ENCODE data around the gene IFI35. TPM values are rescaled to one million over a fixed set of nuclear protein-coding genes. Genes with fewer than 3 reads are reported as not detected.
A peak's percentile ranks its signal among the peaks of the same experiment; 100 is the strongest.

IFI35 gene
- total and polyA plus RNA-seq, 9 of the 15 experiments (the other 6 are each of a cell fraction or from before 2014, with no cell fraction given), result 4.4 to 13.1 (median 10.2) TPM

DNA sequence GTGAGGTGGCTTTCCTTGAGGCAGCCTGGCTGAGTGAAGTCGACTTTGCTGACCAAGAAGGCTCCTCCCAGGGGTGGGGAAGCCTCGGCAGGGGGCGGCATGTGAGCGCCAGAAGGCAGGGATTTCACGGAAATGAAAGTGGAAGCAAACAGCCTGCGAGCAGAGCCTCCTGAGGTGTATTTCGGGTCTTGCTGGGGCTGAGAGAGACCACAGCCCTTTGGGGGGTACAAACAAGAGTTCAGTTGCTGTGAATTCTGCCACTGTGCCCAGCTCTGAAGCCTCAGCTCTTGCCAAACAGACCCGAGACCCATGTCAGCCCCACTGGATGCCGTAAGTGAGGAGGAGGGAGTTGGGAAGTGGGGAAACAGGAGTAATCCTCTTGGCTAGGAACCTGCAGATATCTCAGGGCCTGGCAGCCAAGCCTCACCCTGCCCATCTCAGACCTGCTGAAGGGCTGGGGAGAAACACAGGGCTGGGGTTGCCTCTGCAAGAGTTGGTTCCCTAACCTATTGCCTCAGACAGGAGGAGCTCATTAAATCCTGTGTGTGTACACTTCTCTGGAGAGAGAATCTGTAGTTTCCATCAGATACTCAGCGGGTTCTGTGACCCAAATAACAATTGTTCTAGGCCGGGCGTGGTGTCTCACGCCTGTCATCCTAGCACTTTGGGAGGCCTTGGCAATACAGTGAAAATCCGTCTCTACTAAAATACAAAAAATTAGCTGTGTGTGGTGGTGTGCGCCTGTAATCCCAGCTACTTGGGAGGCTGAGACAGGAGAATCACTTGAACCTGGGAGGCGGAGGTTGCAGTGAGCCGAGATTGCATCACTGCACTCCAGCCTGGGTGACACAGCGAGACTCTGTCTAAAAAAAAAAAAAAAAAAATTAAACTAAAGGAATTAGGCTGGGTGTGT, at the start of gene IFI35 (continued):
- TF ChIP-seq, protein P1, sequence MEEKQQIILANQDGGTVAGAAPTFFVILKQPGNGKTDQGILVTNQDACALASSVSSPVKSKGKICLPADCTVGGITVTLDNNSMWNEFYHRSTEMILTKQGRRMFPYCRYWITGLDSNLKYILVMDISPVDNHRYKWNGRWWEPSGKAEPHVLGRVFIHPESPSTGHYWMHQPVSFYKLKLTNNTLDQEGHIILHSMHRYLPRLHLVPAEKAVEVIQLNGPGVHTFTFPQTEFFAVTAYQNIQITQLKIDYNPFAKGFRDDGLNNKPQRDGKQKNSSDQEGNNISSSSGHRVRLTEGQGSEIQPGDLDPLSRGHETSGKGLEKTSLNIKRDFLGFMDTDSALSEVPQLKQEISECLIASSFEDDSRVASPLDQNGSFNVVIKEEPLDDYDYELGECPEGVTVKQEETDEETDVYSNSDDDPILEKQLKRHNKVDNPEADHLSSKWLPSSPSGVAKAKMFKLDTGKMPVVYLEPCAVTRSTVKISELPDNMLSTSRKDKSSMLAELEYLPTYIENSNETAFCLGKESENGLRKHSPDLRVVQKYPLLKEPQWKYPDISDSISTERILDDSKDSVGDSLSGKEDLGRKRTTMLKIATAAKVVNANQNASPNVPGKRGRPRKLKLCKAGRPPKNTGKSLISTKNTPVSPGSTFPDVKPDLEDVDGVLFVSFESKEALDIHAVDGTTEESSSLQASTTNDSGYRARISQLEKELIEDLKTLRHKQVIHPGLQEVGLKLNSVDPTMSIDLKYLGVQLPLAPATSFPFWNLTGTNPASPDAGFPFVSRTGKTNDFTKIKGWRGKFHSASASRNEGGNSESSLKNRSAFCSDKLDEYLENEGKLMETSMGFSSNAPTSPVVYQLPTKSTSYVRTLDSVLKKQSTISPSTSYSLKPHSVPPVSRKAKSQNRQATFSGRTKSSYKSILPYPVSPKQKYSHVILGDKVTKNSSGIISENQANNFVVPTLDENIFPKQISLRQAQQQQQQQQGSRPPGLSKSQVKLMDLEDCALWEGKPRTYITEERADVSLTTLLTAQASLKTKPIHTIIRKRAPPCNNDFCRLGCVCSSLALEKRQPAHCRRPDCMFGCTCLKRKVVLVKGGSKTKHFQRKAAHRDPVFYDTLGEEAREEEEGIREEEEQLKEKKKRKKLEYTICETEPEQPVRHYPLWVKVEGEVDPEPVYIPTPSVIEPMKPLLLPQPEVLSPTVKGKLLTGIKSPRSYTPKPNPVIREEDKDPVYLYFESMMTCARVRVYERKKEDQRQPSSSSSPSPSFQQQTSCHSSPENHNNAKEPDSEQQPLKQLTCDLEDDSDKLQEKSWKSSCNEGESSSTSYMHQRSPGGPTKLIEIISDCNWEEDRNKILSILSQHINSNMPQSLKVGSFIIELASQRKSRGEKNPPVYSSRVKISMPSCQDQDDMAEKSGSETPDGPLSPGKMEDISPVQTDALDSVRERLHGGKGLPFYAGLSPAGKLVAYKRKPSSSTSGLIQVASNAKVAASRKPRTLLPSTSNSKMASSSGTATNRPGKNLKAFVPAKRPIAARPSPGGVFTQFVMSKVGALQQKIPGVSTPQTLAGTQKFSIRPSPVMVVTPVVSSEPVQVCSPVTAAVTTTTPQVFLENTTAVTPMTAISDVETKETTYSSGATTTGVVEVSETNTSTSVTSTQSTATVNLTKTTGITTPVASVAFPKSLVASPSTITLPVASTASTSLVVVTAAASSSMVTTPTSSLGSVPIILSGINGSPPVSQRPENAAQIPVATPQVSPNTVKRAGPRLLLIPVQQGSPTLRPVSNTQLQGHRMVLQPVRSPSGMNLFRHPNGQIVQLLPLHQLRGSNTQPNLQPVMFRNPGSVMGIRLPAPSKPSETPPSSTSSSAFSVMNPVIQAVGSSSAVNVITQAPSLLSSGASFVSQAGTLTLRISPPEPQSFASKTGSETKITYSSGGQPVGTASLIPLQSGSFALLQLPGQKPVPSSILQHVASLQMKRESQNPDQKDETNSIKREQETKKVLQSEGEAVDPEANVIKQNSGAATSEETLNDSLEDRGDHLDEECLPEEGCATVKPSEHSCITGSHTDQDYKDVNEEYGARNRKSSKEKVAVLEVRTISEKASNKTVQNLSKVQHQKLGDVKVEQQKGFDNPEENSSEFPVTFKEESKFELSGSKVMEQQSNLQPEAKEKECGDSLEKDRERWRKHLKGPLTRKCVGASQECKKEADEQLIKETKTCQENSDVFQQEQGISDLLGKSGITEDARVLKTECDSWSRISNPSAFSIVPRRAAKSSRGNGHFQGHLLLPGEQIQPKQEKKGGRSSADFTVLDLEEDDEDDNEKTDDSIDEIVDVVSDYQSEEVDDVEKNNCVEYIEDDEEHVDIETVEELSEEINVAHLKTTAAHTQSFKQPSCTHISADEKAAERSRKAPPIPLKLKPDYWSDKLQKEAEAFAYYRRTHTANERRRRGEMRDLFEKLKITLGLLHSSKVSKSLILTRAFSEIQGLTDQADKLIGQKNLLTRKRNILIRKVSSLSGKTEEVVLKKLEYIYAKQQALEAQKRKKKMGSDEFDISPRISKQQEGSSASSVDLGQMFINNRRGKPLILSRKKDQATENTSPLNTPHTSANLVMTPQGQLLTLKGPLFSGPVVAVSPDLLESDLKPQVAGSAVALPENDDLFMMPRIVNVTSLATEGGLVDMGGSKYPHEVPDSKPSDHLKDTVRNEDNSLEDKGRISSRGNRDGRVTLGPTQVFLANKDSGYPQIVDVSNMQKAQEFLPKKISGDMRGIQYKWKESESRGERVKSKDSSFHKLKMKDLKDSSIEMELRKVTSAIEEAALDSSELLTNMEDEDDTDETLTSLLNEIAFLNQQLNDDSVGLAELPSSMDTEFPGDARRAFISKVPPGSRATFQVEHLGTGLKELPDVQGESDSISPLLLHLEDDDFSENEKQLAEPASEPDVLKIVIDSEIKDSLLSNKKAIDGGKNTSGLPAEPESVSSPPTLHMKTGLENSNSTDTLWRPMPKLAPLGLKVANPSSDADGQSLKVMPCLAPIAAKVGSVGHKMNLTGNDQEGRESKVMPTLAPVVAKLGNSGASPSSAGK (IDR thresholded peaks at IDR 0.05), result no peak
- TF ChIP-seq CCNT2 (IDR thresholded peaks at IDR 0.05; ENCODE audit: borderline replicate concordance, extremely low read depth, insufficient read length, low read depth, low read length) (no peak), ZNF717 (CRISPR knock-in tag; IDR thresholded peaks at IDR 0.05) (no peak), POU5F1 (IDR thresholded peaks at IDR 0.05; ENCODE audit: borderline replicate concordance, low read depth, low read length, partially characterized antibody) (no peak), HMG20A (CRISPR knock-in tag; conservative IDR thresholded peaks at IDR 0.05) (no peak), ZNF830 (CRISPR knock-in tag; IDR thresholded peaks at IDR 0.05) (no peak), SRF (CRISPR knock-in tag; IDR thresholded peaks at IDR 0.05) (no peak), RBM15 (IDR thresholded peaks at IDR 0.05; ENCODE audit: insufficient read depth, low read length) (no peak), KDM4B (IDR thresholded peaks at IDR 0.05; ENCODE audit: borderline replicate concordance in 2 of 2, low read depth in 1 of 2) (0 out of 4 replicates have a peak, but pooled peaks of 1 of the 2 experiments have one; percentile 19)
- TF ChIP-seq, protein P2, sequence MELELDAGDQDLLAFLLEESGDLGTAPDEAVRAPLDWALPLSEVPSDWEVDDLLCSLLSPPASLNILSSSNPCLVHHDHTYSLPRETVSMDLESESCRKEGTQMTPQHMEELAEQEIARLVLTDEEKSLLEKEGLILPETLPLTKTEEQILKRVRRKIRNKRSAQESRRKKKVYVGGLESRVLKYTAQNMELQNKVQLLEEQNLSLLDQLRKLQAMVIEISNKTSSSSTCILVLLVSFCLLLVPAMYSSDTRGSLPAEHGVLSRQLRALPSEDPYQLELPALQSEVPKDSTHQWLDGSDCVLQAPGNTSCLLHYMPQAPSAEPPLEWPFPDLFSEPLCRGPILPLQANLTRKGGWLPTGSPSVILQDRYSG (tag; conservative IDR thresholded peaks at IDR 0.05; ENCODE audit: low read depth), result no peak
- TF ChIP-seq, protein P3, sequence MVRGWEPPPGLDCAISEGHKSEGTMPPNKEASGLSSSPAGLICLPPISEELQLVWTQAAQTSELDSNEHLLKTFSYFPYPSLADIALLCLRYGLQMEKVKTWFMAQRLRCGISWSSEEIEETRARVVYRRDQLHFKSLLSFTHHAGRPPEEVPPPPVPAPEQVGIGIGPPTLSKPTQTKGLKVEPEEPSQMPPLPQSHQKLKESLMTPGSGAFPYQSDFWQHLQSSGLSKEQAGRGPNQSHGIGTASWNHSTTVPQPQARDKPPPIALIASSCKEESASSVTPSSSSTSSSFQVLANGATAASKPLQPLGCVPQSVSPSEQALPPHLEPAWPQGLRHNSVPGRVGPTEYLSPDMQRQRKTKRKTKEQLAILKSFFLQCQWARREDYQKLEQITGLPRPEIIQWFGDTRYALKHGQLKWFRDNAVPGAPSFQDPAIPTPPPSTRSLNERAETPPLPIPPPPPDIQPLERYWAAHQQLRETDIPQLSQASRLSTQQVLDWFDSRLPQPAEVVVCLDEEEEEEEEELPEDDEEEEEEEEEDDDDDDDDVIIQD (CRISPR knock-in tag; IDR thresholded peaks at IDR 0.05), result no peak
